Measurements from ENCODE around the gene RNF38.

- TF ChIP-seq CTCF (IDR thresholded peaks at IDR 0.05; ENCODE audit: low read depth, low read length) (no peak), MAX (IDR thresholded peaks at IDR 0.05; ENCODE audit: low read depth, low read length) (no peak)
These were observed 80.9 kb downstream of the RNF38 start for GRCh38 chr9:36319183-36319582.

Measured in NB4 (cell line).